Caco-2 (cell line): ENCODE measurements around the gene CD58. TPM values are rescaled to one million over a fixed set of nuclear protein-coding genes. Genes with fewer than 3 reads are reported as not detected.
A peak's percentile ranks its signal among the peaks of the same experiment; 100 is the strongest.

Experiments
- BruUV-seq: library from RNA; stranded (reverse); fragments of 400-500 nt; replicated peaks from 2 replicates; lab custom pipeline; 2021; lab: Mats Ljungman, UMichigan
- CTCF ChIA-PET: fragments of 300-600 bp; sonication (Branson Sonifier 250); formaldehyde crosslinking; loops from one replicate; lab custom pipeline; 2022; ENCODE audit warnings: antibody characterized with exemption; lab: Charles Lee
- POLR2A ChIA-PET: fragments of 300-600 bp; sonication (Branson Sonifier 250); formaldehyde crosslinking; loops from one replicate; lab custom pipeline; 2022; ENCODE audit warnings: antibody characterized with exemption; lab: Charles Lee
- DNase-seq, 2 experiments: peaks; one replicate each; pipeline versions ENCODE4 v3.0.0 to v3.0.0-alpha.2; 2020 to 2022
- H3K27me3 ChIP-seq: replicated peaks from 2 replicates; pipeline ENCODE4 v1.6.0; 2011; ENCODE audit warnings: low read length; ENCODE audit not compliant: control insufficient read depth, insufficient read depth
- H3K36me3 ChIP-seq: 2 replicates; pipeline ENCODE4 v1.5.1; 2011; ENCODE audit warnings: low read length; ENCODE audit not compliant: control insufficient read depth, insufficient read depth
- H3K4me1 ChIP-seq: fragments of 250-450 bp; sonication (Bioruptor Pico); 2 replicates; pipeline ENCODE4 v1.5.1; 2020; ENCODE audit warnings: mild to moderate bottlenecking
- H3K4me3 ChIP-seq: 2 replicates; pipeline ENCODE4 v1.5.1; 2011; ENCODE audit warnings: low read depth, mild to moderate bottlenecking, control low read depth, low read length
- H3K9me3 ChIP-seq: fragments of 250-450 bp; sonication (Bioruptor Pico); 2 replicates; pipeline ENCODE4 v1.5.1; 2020; ENCODE audit warnings: mild to moderate bottlenecking, moderate library complexity
- H3K27ac Mint-ChIP-seq: one replicate; pipeline ENCODE4 v1.8.0; 2022; ENCODE audit warnings: mixed read lengths; ENCODE audit not compliant: unreplicated experiment
- H3K27me3 Mint-ChIP-seq: one replicate; pipeline ENCODE4 v1.8.0; 2022; ENCODE audit warnings: mixed read lengths; ENCODE audit not compliant: insufficient read depth, unreplicated experiment
- H3K36me3 Mint-ChIP-seq: one replicate; pipeline ENCODE4 v1.8.0; 2022; ENCODE audit warnings: mild to moderate bottlenecking, mixed read lengths; ENCODE audit not compliant: insufficient read depth, unreplicated experiment
- H3K4me1 Mint-ChIP-seq: one replicate; pipeline ENCODE4 v1.8.0; 2022; ENCODE audit warnings: low read depth, mixed read lengths; ENCODE audit not compliant: unreplicated experiment
- H3K4me3 Mint-ChIP-seq: one replicate; pipeline ENCODE4 v1.8.0; 2022; ENCODE audit warnings: mild to moderate bottlenecking, moderate library complexity, mixed read lengths; ENCODE audit not compliant: unreplicated experiment
- H3K9me3 Mint-ChIP-seq: one replicate; pipeline ENCODE4 v1.8.0; 2022; ENCODE audit warnings: mixed read lengths; ENCODE audit not compliant: unreplicated experiment
- intact Hi-C: fragments of 100-400 bp; cut with micrococcal nuclease; formaldehyde crosslinking; loops from one replicate; pipeline ENCODE4 v1.10.0; 2022; ENCODE audit not compliant: unreplicated experiment
- total RNA-seq: library from RNA; stranded (reverse); gene quantifications from 2 replicates; pipeline ENCODE4 v1.2.3, GENCODE V29; 2022
- TF ChIP-seq, protein P1 (sequence below), 2 experiments: fragments of 200-600 bp in 1 of 2; IDR thresholded peaks; 1 replicate in 1 of 2; 2 replicates in 1 of 2; pipeline versions ENCODE4 v1.5.1 to v1.8.0; 2011 to 2022; ENCODE audit warnings: antibody characterized with exemption in 1 of 2, control low read depth in 1 of 2, inconsistent platforms in 1 of 2, low read depth in 1 of 2, low read length in 1 of 2, mild to moderate bottlenecking in 1 of 2, moderate library complexity in 1 of 2; ENCODE audit not compliant: insufficient read depth in 1 of 2, severe bottlenecking in 1 of 2, unreplicated experiment in 1 of 2

The CD58 gene
- total RNA-seq, 1 experiment from 2014 or later: 5.6 TPM

GRCh38 chr1:116507631-116508030 lies 63.2 kb downstream of the CD58 start:
- intact Hi-C loops: no loop called here
- ChIA-PET POLR2A (no interaction called here), CTCF (interaction anchor here (0.7 kb wide), 1 partner anchor 11 kb away, joined by 3 read pairs; no protein-coding TSS in a partner anchor)
- Histone ChIP-seq H3K4me1 (peaks cover 14% of the 10 kb centered on the region; the same call in 1 of the 2 replicates), H3K4me3 (no peak overlapping the region), H3K9me3 (no peaks in the 10 kb centered on the region; the same call in 1 of the 2 replicates), H3K27me3 (no peaks in the 10 kb centered on the region), H3K36me3 (no peaks in the 10 kb centered on the region)
- no TSS peak for BruUV-seq
- no peaks in the 10 kb centered on the region for H3K27me3 Mint-ChIP-seq
- H3K36me3 Mint-ChIP-seq: peaks cover 5% of the 10 kb centered on the region
- no peaks in the 10 kb centered on the region for H3K4me1 Mint-ChIP-seq
- peaks cover 12% of the 10 kb centered on the region for H3K9me3 Mint-ChIP-seq
- no peak overlapping the region for H3K4me3 Mint-ChIP-seq
- TF ChIP-seq, protein P1, sequence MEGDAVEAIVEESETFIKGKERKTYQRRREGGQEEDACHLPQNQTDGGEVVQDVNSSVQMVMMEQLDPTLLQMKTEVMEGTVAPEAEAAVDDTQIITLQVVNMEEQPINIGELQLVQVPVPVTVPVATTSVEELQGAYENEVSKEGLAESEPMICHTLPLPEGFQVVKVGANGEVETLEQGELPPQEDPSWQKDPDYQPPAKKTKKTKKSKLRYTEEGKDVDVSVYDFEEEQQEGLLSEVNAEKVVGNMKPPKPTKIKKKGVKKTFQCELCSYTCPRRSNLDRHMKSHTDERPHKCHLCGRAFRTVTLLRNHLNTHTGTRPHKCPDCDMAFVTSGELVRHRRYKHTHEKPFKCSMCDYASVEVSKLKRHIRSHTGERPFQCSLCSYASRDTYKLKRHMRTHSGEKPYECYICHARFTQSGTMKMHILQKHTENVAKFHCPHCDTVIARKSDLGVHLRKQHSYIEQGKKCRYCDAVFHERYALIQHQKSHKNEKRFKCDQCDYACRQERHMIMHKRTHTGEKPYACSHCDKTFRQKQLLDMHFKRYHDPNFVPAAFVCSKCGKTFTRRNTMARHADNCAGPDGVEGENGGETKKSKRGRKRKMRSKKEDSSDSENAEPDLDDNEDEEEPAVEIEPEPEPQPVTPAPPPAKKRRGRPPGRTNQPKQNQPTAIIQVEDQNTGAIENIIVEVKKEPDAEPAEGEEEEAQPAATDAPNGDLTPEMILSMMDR (IDR thresholded peaks at IDR 0.05; ENCODE audit: insufficient read depth in 1 of 2, low read depth in 1 of 2, low read length in 1 of 2, severe bottlenecking in 1 of 2, unreplicated experiment in 1 of 2): no peak
- no peak overlapping the region for H3K27ac Mint-ChIP-seq
- DNase-seq: no peak

DNA sequence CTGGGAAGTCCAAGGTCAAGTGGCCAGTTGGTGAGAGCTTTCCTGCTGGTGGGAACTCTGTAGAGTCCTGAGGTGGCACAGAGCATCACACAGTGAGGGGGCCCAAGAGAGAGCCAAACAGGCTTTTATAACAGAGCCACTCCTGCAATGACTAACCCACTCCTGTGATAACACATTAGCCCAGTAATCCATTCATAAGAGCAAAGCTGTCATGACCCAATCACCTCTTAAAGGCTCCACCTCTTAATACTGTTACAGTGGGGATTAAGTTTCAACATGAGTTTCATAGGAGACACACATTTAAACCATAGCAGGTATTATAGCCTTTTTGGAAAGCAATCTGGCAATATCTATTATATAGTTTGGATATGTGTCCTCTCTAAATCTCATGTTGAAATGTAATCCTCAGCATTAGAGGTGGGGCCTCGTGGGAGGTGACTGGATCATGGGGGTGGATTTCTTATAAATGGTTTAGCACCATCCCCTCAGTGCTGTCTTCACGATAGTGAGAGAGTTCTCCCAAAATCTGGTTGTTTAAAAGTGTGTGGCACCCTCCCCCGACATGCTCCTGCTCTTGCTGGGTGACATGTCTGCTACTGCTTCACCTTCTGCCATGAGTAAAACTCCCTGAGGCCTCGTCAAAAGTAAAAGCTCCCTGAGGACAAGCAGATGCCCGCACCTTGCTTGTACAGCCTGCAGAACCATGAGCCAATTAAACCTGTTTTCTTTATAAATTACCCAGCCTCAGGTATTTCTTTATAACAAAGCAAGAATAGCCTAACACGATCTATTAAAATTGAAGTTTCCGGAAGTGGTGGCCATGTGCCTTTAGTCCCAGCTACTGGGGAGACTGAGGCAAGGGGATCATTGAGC lies 64.5 kb downstream of the CD58 start:
- no peak overlapping the region for H3K4me3 Mint-ChIP-seq
- TF ChIP-seq, protein P1 (IDR thresholded peaks at IDR 0.05; ENCODE audit: insufficient read depth in 1 of 2, low read depth in 1 of 2, low read length in 1 of 2, severe bottlenecking in 1 of 2, unreplicated experiment in 1 of 2): no peak
- no peak overlapping the region for H3K27ac Mint-ChIP-seq
- ChIA-PET CTCF (no interaction called here), POLR2A (no interaction called here)
- no peaks in the 10 kb centered on the region for H3K4me1 Mint-ChIP-seq
- no peak for DNase-seq
- no peaks in the 10 kb centered on the region for H3K36me3 ChIP-seq
- BruUV-seq: no TSS peak
- no peak overlapping the region for H3K4me3 ChIP-seq
- H3K27me3 ChIP-seq: no peaks in the 10 kb centered on the region
- H3K9me3 ChIP-seq: no peaks in the 10 kb centered on the region; the same call in 1 of the 2 replicates
- peaks cover 3% of the 10 kb centered on the region for H3K9me3 Mint-ChIP-seq
- no peaks in the 10 kb centered on the region for H3K27me3 Mint-ChIP-seq
- peaks cover 14% of the 10 kb centered on the region; the same call in 1 of the 2 replicates for H3K4me1 ChIP-seq
- peaks cover 5% of the 10 kb centered on the region for H3K36me3 Mint-ChIP-seq
- intact Hi-C loops: no loop called here

- no TSS peak for BruUV-seq
- ChIA-PET POLR2A (no interaction called here), CTCF (no interaction called here)
- H3K36me3 Mint-ChIP-seq: no peaks in the 10 kb centered on the region
- H3K27ac Mint-ChIP-seq: peak overlapping the region; percentile 55
- TF ChIP-seq, protein P1 (IDR thresholded peaks at IDR 0.05; ENCODE audit: insufficient read depth in 1 of 2, low read depth in 1 of 2, low read length in 1 of 2, severe bottlenecking in 1 of 2, unreplicated experiment in 1 of 2): no peak
- peaks cover 14% of the 10 kb centered on the region; the same call in 1 of the 2 replicates for H3K4me1 ChIP-seq
- intact Hi-C loops: no loop called here
- H3K4me3 Mint-ChIP-seq: no peak overlapping the region
- no peaks in the 10 kb centered on the region; the same call in 1 of the 2 replicates for H3K9me3 ChIP-seq
- H3K4me1 Mint-ChIP-seq: no peaks in the 10 kb centered on the region
- DNase-seq: no peak
- H3K27me3 ChIP-seq: no peaks in the 10 kb centered on the region
- no peaks in the 10 kb centered on the region for H3K36me3 ChIP-seq
- no peaks in the 10 kb centered on the region for H3K27me3 Mint-ChIP-seq
- no peak overlapping the region for H3K4me3 ChIP-seq
- H3K9me3 Mint-ChIP-seq: no peaks in the 10 kb centered on the region
Observed at GRCh38 chr1:116504308-116505156, 66.3 kb downstream of the CD58 start.
